Epithelial cell of proximal tubule (primary cell): ENCODE measurements around the gene ADAMTS16. TPM values are rescaled to one million over a fixed set of nuclear protein-coding genes. Genes with fewer than 3 reads are reported as not detected.
A peak's percentile ranks its signal among the peaks of the same experiment; 100 is the strongest.

ENCODE experiments used
- DNase-seq: peaks from one replicate; pipeline ENCODE4 v3.0.0-alpha.2; 2011; ENCODE audit warnings: low read depth
- H3K4me3 ChIP-seq: 2 replicates; pipeline ENCODE4 v1.5.1; 2011; ENCODE audit warnings: low read depth, mild to moderate bottlenecking, low read length
- CTCF ChIP-seq: conservative IDR thresholded peaks from 2 replicates; pipeline ENCODE4 v1.5.1; 2012; ENCODE audit warnings: low read depth, mild to moderate bottlenecking, low read length
- total RNA-seq: library from RNA; depleted of rRNA; stranded (reverse); fragments of >200 nt; gene quantifications from 2 replicates; pipeline ENCODE4 v1.2.3, GENCODE V29; 2015

The ADAMTS16 gene
- total RNA-seq, 1 donor from 2014 or later = under 0.01 TPM

DNA sequence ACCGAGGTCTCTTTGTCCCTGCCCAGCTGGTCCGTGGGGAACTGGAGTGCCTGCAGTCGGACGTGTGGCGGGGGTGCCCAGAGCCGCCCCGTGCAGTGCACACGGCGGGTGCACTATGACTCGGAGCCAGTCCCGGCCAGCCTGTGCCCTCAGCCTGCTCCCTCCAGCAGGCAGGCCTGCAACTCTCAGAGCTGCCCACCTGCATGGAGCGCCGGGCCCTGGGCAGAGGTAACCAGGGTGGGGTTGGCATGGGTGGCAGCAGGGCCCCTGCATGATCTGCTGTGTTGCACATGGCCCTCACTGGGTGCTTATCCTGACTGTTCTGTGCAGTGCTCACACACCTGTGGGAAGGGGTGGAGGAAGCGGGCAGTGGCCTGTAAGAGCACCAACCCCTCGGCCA lies 163.1 kb downstream of the ADAMTS16 start:
- no peak overlapping the region for H3K4me3 ChIP-seq
- no peak for TF ChIP-seq CTCF
- DNase-seq = no peak

DNA sequence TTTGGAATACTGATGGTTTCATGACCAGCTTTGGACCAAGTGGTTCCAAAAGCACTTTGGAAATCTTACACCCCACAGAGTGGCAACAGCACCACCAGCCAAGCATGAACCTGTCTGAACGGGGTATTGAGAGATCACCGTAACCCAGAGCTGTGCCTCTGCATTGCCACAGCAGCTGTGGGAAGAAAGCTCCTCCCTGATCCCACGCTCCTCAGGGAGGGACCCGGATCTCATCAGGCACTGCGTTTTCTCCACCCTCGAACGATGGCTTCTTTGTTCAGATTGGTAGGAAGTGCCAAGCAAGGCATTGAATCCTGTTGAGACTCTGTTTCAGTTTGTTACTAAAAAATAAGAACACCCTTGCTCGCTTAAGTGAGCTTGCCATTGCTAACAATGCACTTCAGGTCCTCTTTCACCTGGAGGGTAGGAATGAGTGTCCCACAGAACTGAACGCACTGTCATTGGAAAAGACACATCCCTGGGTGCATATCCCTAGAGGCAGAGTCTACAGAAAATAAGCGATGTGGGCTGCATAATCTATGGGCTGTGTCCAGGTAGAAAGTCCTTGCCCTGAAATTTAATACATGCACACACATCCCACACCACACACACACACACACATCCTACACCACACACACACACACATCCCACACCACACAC lies 164.4 kb downstream of the ADAMTS16 start:
- DNase-seq = no peak
- no peak overlapping the region for H3K4me3 ChIP-seq
- TF ChIP-seq CTCF = no peak

GRCh38 chr5:5306696-5307095 lies 166.6 kb downstream of the ADAMTS16 start:
- DNase-seq = no peak
- H3K4me3 ChIP-seq = no peak overlapping the region
- no peak for TF ChIP-seq CTCF

- DNase-seq = no peak
- TF ChIP-seq CTCF = no peak
- H3K4me3 ChIP-seq = no peak overlapping the region
These were observed 168.2 kb downstream of the ADAMTS16 start for GRCh38 chr5:5308319-5308718.

DNA sequence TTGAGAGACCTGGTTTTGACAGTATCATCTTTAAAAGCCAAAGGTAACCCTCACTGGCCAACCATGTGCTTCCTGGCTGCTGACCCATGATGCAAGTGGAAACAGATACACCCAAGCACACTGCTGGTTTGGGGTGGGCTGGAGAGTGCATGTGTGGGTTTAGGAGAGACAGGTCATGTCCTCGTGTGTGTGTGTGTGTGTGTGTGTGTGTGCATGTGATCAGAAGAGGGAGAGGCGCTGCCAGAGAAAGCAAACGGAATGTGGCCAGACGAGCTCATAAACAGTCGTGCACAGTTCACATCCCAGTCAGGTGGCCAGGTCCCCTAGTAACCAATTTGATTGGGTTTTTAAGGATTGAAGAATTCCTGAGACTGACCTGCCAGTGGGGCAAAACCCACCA lies 169.5 kb downstream of the ADAMTS16 start:
- DNase-seq = no peak
- H3K4me3 ChIP-seq = no peak overlapping the region
- TF ChIP-seq CTCF = no peak

- no peak for TF ChIP-seq CTCF
- DNase-seq = peak; percentile 20
These were observed 173.0 kb downstream of the ADAMTS16 start for GRCh38 chr5:5313101-5313635.

GRCh38 chr5:5314166-5314565 lies 174.0 kb downstream of the ADAMTS16 start:
- no peak overlapping the region for H3K4me3 ChIP-seq
- DNase-seq = no peak
- no peak for TF ChIP-seq CTCF

More at GRCh38 chr5:5313101-5313635, 173.0 kb downstream of the ADAMTS16 start:
- H3K4me3 ChIP-seq = no peak overlapping the region
